Panc1 (cell line): ENCODE data around the gene NUP50. TPM values are rescaled to one million over a fixed set of nuclear protein-coding genes. Genes with fewer than 3 reads are reported as not detected.

ENCODE experiments used
- ATAC-seq: fragments of 200-7000 bp; cut with Tn5 transposase; 2 replicates; pipeline ENCODE4 v1.9.1; 2020; ENCODE audit warnings: mild to moderate bottlenecking, moderate library complexity
- BruUV-seq: library from RNA; stranded (reverse); fragments of 400-500 nt; replicated peaks from 2 replicates; lab custom pipeline; 2021; lab: Mats Ljungman, UMichigan
- CTCF ChIA-PET: fragments of 300-600 bp; sonication (Branson Sonifier 250); formaldehyde crosslinking; loops from one replicate; lab custom pipeline; 2022; ENCODE audit warnings: antibody characterized with exemption; lab: Charles Lee
- POLR2A ChIA-PET: fragments of 300-600 bp; sonication (Branson Sonifier 250); formaldehyde crosslinking; loops from one replicate; lab custom pipeline; 2022; ENCODE audit warnings: antibody characterized with exemption; lab: Charles Lee
- DNase-seq: peaks from one replicate; pipeline ENCODE4 v3.0.0-alpha.2; 2010; ENCODE audit warnings: low read depth, low spot score
- H3K27ac ChIP-seq: 2 replicates; pipeline ENCODE4 v1.5.1; 2011; ENCODE audit warnings: mild to moderate bottlenecking, low read length, inconsistent platforms
- H3K27me3 ChIP-seq: fragments of 200-500 bp; sonication (Bioruptor generic); 2 replicates; pipeline ENCODE4 v1.6.0; 2014; ENCODE audit warnings: low read length, inconsistent platforms; ENCODE audit not compliant: control insufficient read depth, insufficient read depth
- H3K36me3 ChIP-seq: fragments of 200-500 bp; sonication (Bioruptor generic); 2 replicates; pipeline ENCODE4 v1.5.1; 2014; ENCODE audit warnings: inconsistent platforms, mild to moderate bottlenecking, low read length, moderate library complexity; ENCODE audit not compliant: control insufficient read depth, insufficient read depth
- H3K4me1 ChIP-seq: 2 replicates; pipeline ENCODE4 v1.5.1; 2011; ENCODE audit warnings: inconsistent platforms, mild to moderate bottlenecking, low read length, moderate library complexity; ENCODE audit not compliant: control insufficient read depth, insufficient read depth
- H3K4me3 ChIP-seq, 2 experiments: 2 replicates each; pipeline ENCODE4 v1.5.1; 2011 to 2012; ENCODE audit warnings: low read depth in 2 of 2, low read length in 2 of 2, mild to moderate bottlenecking in 2 of 2, inconsistent platforms in 1 of 2, moderate library complexity in 1 of 2
- H3K9me3 ChIP-seq: fragments of 200-500 bp; sonication (Bioruptor generic); 2 replicates; pipeline ENCODE4 v1.5.1; 2014; ENCODE audit warnings: low read depth, mild to moderate bottlenecking, inconsistent platforms, low read length, moderate library complexity; ENCODE audit not compliant: control insufficient read depth, insufficient read depth
- CTCF ChIP-seq: fragments of 450-650 bp; IDR thresholded peaks from 2 replicates; pipeline ENCODE4 v1.5.1; 2017; ENCODE audit warnings: mild to moderate bottlenecking
- POLR2AphosphoS5 ChIP-seq: IDR thresholded peaks from 2 replicates; pipeline ENCODE4 v1.6.1; 2012; ENCODE audit warnings: mild to moderate bottlenecking, low read depth, low read length, moderate library complexity
- REST ChIP-seq, 2 experiments: IDR thresholded peaks; 2 replicates each; pipeline ENCODE4 v1.6.1; 2011 to 2012; ENCODE audit warnings: low read depth in 2 of 2, control low read depth in 1 of 2, low read length in 1 of 2, mild to moderate bottlenecking in 1 of 2, moderate library complexity in 1 of 2; ENCODE audit not compliant: insufficient read depth in 1 of 2
- SIN3A ChIP-seq: IDR thresholded peaks from 2 replicates; pipeline ENCODE4 v1.6.1; 2012; ENCODE audit warnings: low read depth, mild to moderate bottlenecking, low read length, moderate library complexity, borderline replicate concordance; ENCODE audit not compliant: insufficient read depth
- TCF7L2 ChIP-seq: IDR thresholded peaks from 2 replicates; pipeline ENCODE4 v1.6.1; 2011; ENCODE audit warnings: mild to moderate bottlenecking, low read depth, low read length, inconsistent platforms
- in situ Hi-C: cut with HindIII; loops from 2 replicates; pipeline ENCODE4 v1.10.0; 2016; ENCODE audit warnings: low sequenced_read_pairs, low pct_unique_long_range_greater_than_20kb
- intact Hi-C: fragments of 100-400 bp; cut with micrococcal nuclease; formaldehyde crosslinking; loops from one replicate; pipeline ENCODE4 v1.10.0; 2022; ENCODE audit not compliant: unreplicated experiment
- total RNA-seq: library from RNA; stranded (reverse); gene quantifications from one replicate; pipeline ENCODE4 v1.2.1, GENCODE V29; 2021; ENCODE audit not compliant: unreplicated experiment

The NUP50 gene
- total RNA-seq, 1 experiment from 2014 or later, result 52.1 TPM

- H3K27ac ChIP-seq, result no peak overlapping the region
- intact Hi-C loops, result no loop called here
- no peaks in the 10 kb centered on the region for H3K36me3 ChIP-seq
- H3K4me1 ChIP-seq, result peaks cover 9% of the 10 kb centered on the region
- no peaks in the 10 kb centered on the region for H3K9me3 ChIP-seq
- CTCF ChIA-PET, result no interaction called here
- DNase-seq (no peak), ATAC-seq (no peak)
- BruUV-seq, result no TSS peak
- in situ Hi-C loops, result no loop called here
- TF ChIP-seq POLR2AphosphoS5, result no peak
- no peak for TF ChIP-seq REST (IDR thresholded peaks at IDR 0.05; ENCODE audit: insufficient read depth in 1 of 2, low read depth in 2 of 2, low read length in 1 of 2)
- TF ChIP-seq SIN3A, result no peak
- no peak for TF ChIP-seq TCF7L2
- no peaks in the 10 kb centered on the region for H3K27me3 ChIP-seq
- no peak overlapping the region for H3K4me3 ChIP-seq
- POLR2A ChIA-PET, result no interaction called here
Measured at GRCh38 chr22:45201678-45202332, 38.1 kb downstream of the NUP50 start.

- peaks cover 9% of the 10 kb centered on the region for H3K4me1 ChIP-seq
- no peak overlapping the region for H3K27ac ChIP-seq
- H3K27me3 ChIP-seq, result no peaks in the 10 kb centered on the region
- H3K36me3 ChIP-seq, result no peaks in the 10 kb centered on the region
- in situ Hi-C loops, result no loop called here
- ATAC-seq (no peak; the same call in 1 of the 2 replicates), DNase-seq (no peak)
- POLR2A ChIA-PET, result no interaction called here
- CTCF ChIA-PET, result no interaction called here
- H3K9me3 ChIP-seq, result no peaks in the 10 kb centered on the region
- intact Hi-C loops, result no loop called here
- BruUV-seq, result no TSS peak
- TF ChIP-seq CTCF, result no peak
- TF ChIP-seq REST (IDR thresholded peaks at IDR 0.05; ENCODE audit: insufficient read depth in 1 of 2, low read depth in 2 of 2, low read length in 1 of 2), result no peak
- no peak for TF ChIP-seq POLR2AphosphoS5
- no peak for TF ChIP-seq SIN3A
- TF ChIP-seq TCF7L2, result no peak
- no peak overlapping the region for H3K4me3 ChIP-seq
Measured at GRCh38 chr22:45202333-45203149, 38.8 kb downstream of the NUP50 start.
